HCT116 (cell line): ENCODE results near the gene TAF3. TPM values are rescaled to one million over a fixed set of nuclear protein-coding genes. Genes with fewer than 3 reads are reported as not detected.

Experiments used
- ATAC-seq: fragments of 200-7000 bp; cut with Tn5 transposase; 2 replicates; pipeline ENCODE4 v1.9.1; 2020; ENCODE audit warnings: mild to moderate bottlenecking, moderate library complexity
- BruUV-seq: library from RNA; stranded (reverse); fragments of 400-500 nt; replicated peaks from 2 replicates; lab custom pipeline; 2021; lab: Mats Ljungman, UMichigan
- CTCF ChIA-PET: fragments of 300-600 bp; sonication (Branson Sonifier 250); formaldehyde crosslinking; loops from one replicate; lab custom pipeline; 2021; ENCODE audit warnings: antibody characterized with exemption; lab: Charles Lee
- POLR2A ChIA-PET: fragments of 300-600, 350-600 bp; sonication (Branson Sonifier 250); formaldehyde crosslinking; loops from one replicate; lab custom pipeline; 2021; ENCODE audit warnings: antibody characterized with exemption; lab: Charles Lee
- RAD21 ChIA-PET, 2 experiments: fragments of 300-600 bp; sonication (Branson Sonifier 250); formaldehyde crosslinking; loops; one replicate each; lab custom pipeline; 2023; ENCODE audit warnings: low total read pairs in 2 of 2; ENCODE audit not compliant: uncharacterized antibody in 2 of 2, unreplicated experiment in 2 of 2, low non-redundant PET in 1 of 2; lab: Charles Lee
- DNase-seq: peaks from one replicate; pipeline ENCODE4 v3.0.0-alpha.2; 2010; ENCODE audit warnings: low read depth, low spot score
- H2AFZ ChIP-seq: fragments of 200-600 bp; shearing (Covaris generic), sonication (generic); 2 replicates; pipeline ENCODE4 v1.6.1; 2017; ENCODE audit warnings: low read depth, mixed run types, mixed read lengths, antibody characterized with exemption, low read length; ENCODE audit not compliant: poor library complexity, severe bottlenecking
- H3K27ac ChIP-seq: 2 replicates; pipeline ENCODE4 v1.5.1; 2012; ENCODE audit warnings: low read depth, low read length
- H3K27me3 ChIP-seq: fragments of 200-600 bp; sonication (generic); 2 replicates; pipeline ENCODE4 v1.6.1; 2016; ENCODE audit warnings: mixed run types, low read length, mixed read lengths; ENCODE audit not compliant: insufficient read depth
- H3K36me3 ChIP-seq, 2 experiments: fragments of 200-500 bp in 1 of 2; fragments of 200-600 bp in 1 of 2; sonication (Bioruptor generic) in 1 of 2; sonication (generic) in 1 of 2; 2 replicates each; pipeline versions ENCODE4 v1.5.1 to v1.6.1; 2014 to 2016; ENCODE audit warnings: low read length in 2 of 2, inconsistent platforms in 1 of 2, mixed read lengths in 1 of 2, mixed run types in 1 of 2; ENCODE audit not compliant: insufficient read depth in 2 of 2, control insufficient read depth in 1 of 2
- H3K4me1 ChIP-seq, 2 experiments: fragments of 200-600 bp in 1 of 2; sonication (generic) in 1 of 2; 2 replicates each; pipeline versions ENCODE4 v1.5.1 to v1.6.1; 2012 to 2017; ENCODE audit warnings: low read length in 2 of 2, inconsistent platforms in 1 of 2, mild to moderate bottlenecking in 1 of 2, mixed read lengths in 1 of 2, mixed run types in 1 of 2, moderate library complexity in 1 of 2; ENCODE audit not compliant: insufficient read depth in 2 of 2, control insufficient read depth in 1 of 2
- H3K4me2 ChIP-seq: fragments of 200-600 bp; sonication (generic); 2 replicates; pipeline ENCODE4 v1.6.1; 2017; ENCODE audit warnings: mixed run types, low read length, mixed read lengths
- H3K4me3 ChIP-seq, 2 experiments: fragments of 200-600 bp in 1 of 2; sonication (generic) in 1 of 2; replicated peaks in 1 of 2; 2 replicates each; pipeline ENCODE4 v1.5.1; 2011 to 2016; ENCODE audit warnings: low read length in 2 of 2, control low read depth in 1 of 2, low read depth in 1 of 2, mild to moderate bottlenecking in 1 of 2, mixed read lengths in 1 of 2, mixed run types in 1 of 2
- H3K79me2 ChIP-seq: fragments of 200-600 bp; sonication (generic); 2 replicates; pipeline ENCODE4 v1.6.1; 2017; ENCODE audit warnings: mild to moderate bottlenecking, mixed run types, low read length, moderate library complexity, mixed read lengths; ENCODE audit not compliant: insufficient read depth
- H3K9ac ChIP-seq: fragments of 200-600 bp; sonication (generic); 2 replicates; pipeline ENCODE4 v1.6.1; 2016; ENCODE audit warnings: low read length, mixed read lengths
- H3K9me2 ChIP-seq: fragments of 200-600 bp; sonication (generic), shearing (Covaris generic); 2 replicates; pipeline ENCODE4 v1.6.1; 2017; ENCODE audit warnings: mixed run types, mild to moderate bottlenecking, moderate library complexity; ENCODE audit not compliant: insufficient read depth
- H3K9me3 ChIP-seq, 2 experiments: fragments of 200-500 bp in 1 of 2; fragments of 200-600 bp in 1 of 2; sonication (Bioruptor generic) in 1 of 2; sonication (generic) in 1 of 2; 2 replicates each; pipeline ENCODE4 v1.6.1; 2014 to 2017; ENCODE audit warnings: low read length in 2 of 2, mixed read lengths in 2 of 2, inconsistent platforms in 1 of 2, low read depth in 1 of 2, mild to moderate bottlenecking in 1 of 2, mixed run types in 1 of 2, moderate library complexity in 1 of 2; ENCODE audit not compliant: control insufficient read depth in 1 of 2, insufficient read depth in 1 of 2
- H4K20me1 ChIP-seq: fragments of 200-600 bp; sonication (generic), shearing (Covaris generic); 2 replicates; pipeline ENCODE4 v1.6.1; 2017; ENCODE audit warnings: mixed run types, mild to moderate bottlenecking, moderate library complexity; ENCODE audit not compliant: insufficient read depth
- ATF3 ChIP-seq: IDR thresholded peaks from 2 replicates; pipeline ENCODE4 v1.6.1; 2012
- EGR1 ChIP-seq: IDR thresholded peaks from 2 replicates; pipeline ENCODE4 v1.6.1; 2012; ENCODE audit warnings: low read depth
- EZH2 ChIP-seq: fragments of 200-600 bp; sonication (generic); IDR thresholded peaks from 2 replicates; pipeline ENCODE4 v1.6.1; 2017; ENCODE audit warnings: antibody characterized with exemption, mixed run types
- EZH2phosphoT487 ChIP-seq: fragments of 200-600 bp; IDR thresholded peaks from 2 replicates; pipeline ENCODE4 v1.6.1; 2018; ENCODE audit warnings: antibody characterized with exemption, borderline replicate concordance
- FOSL1 ChIP-seq: IDR thresholded peaks from 2 replicates; pipeline ENCODE4 v1.6.1; 2012; ENCODE audit warnings: low read depth
- MAX ChIP-seq: IDR thresholded peaks from 2 replicates; pipeline ENCODE4 v1.6.1; 2012
- POLR2AphosphoS5 ChIP-seq: IDR thresholded peaks from 2 replicates; pipeline ENCODE4 v1.6.1; 2011; ENCODE audit warnings: mild to moderate bottlenecking, low read depth, low read length, moderate library complexity
- SIN3A ChIP-seq: IDR thresholded peaks from 2 replicates; pipeline ENCODE4 v1.6.1; 2012; ENCODE audit warnings: low read depth
- ZBTB33 ChIP-seq: IDR thresholded peaks from 2 replicates; pipeline ENCODE4 v1.6.1; 2011; ENCODE audit warnings: mild to moderate bottlenecking, low read length, moderate library complexity; ENCODE audit not compliant: insufficient replicate concordance; ENCODE audit errors: extremely low read depth
- ZFX ChIP-seq: fragments of 450-650 bp; IDR thresholded peaks from 2 replicates; pipeline ENCODE4 v1.6.1; 2017
- intact Hi-C: fragments of 100-400 bp; cut with micrococcal nuclease; formaldehyde crosslinking; loops from 2 replicates; pipeline ENCODE4 v1.10.0; 2022
- total RNA-seq: library from RNA; stranded (reverse); gene quantifications from one replicate; pipeline ENCODE4 v1.2.1, GENCODE V29; 2021; ENCODE audit not compliant: unreplicated experiment

TAF3 gene
- total RNA-seq, 1 experiment from 2014 or later = 8.0 TPM

GRCh38 chr10:7906128-7906527 is 87.8 kb downstream of the TAF3 start:
- ChIA-PET RAD21 (no interaction called here), POLR2A (no interaction called here), CTCF (no interaction called here)
- H3K4me2 ChIP-seq = no peak overlapping the region
- no peaks in the 10 kb centered on the region for H3K36me3 ChIP-seq
- H2AFZ ChIP-seq = no peak overlapping the region
- no TSS peak for BruUV-seq
- H3K4me3 ChIP-seq = no peak overlapping the region
- no peaks in the 10 kb centered on the region for H4K20me1 ChIP-seq
- H3K79me2 ChIP-seq = peaks cover 4% of the 10 kb centered on the region; the same call in 1 of the 2 replicates
- H3K27ac ChIP-seq = no peak overlapping the region
- H3K27me3 ChIP-seq = no peaks in the 10 kb centered on the region
- TF ChIP-seq EGR1 (no peak), EZH2 (no peak), ZBTB33 (no peak), ATF3 (no peak), EZH2phosphoT487 (no peak), POLR2AphosphoS5 (no peak), FOSL1 (no peak), SIN3A (no peak), MAX (no peak), ZFX (no peak)
- intact Hi-C loops = no loop called here
- no peaks in the 10 kb centered on the region for H3K9me3 ChIP-seq
- H3K4me1 ChIP-seq = no peaks in the 10 kb centered on the region
- DNase-seq = no peak
- ATAC-seq = no peak
- no peak overlapping the region for H3K9ac ChIP-seq
- no peaks in the 10 kb centered on the region for H3K9me2 ChIP-seq
